GM23338 (cell line): ENCODE results near the gene LAMC3. TPM values are rescaled to one million over a fixed set of nuclear protein-coding genes. Genes with fewer than 3 reads are reported as not detected.

ENCODE experiments used
- ATAC-seq: fragments of 200-7000 bp; cut with Tn5 transposase; 3 replicates; pipeline ENCODE4 v1.9.1; 2020
- DNase-seq: peaks from one replicate; pipeline ENCODE4 v3.0.0-alpha.2; 2015; ENCODE audit warnings: low spot score
- H2AFZ ChIP-seq: fragments of 200-600 bp; sonication (generic); 2 replicates; pipeline ENCODE4 v1.8.0; 2016; ENCODE audit warnings: antibody characterized with exemption, mild to moderate bottlenecking, moderate library complexity
- H3F3A ChIP-seq: fragments of 200-600 bp; sonication (generic); replicated peaks from 2 replicates; pipeline ENCODE4 v1.8.0; 2017; ENCODE audit warnings: antibody characterized with exemption, mixed run types, low read depth
- H3K27ac ChIP-seq: fragments of 200-600 bp; sonication (generic); 2 replicates; pipeline ENCODE4 v1.6.1; 2016; ENCODE audit warnings: low read depth
- H3K27me3 ChIP-seq: fragments of 200-600 bp; sonication (generic); 2 replicates; pipeline ENCODE4 v1.8.0; 2016; ENCODE audit warnings: mild to moderate bottlenecking, mixed run types, moderate library complexity; ENCODE audit not compliant: insufficient read depth
- H3K36me3 ChIP-seq: fragments of 200-600 bp; sonication (generic); 2 replicates; pipeline ENCODE4 v1.8.0; 2016; ENCODE audit warnings: mild to moderate bottlenecking; ENCODE audit not compliant: insufficient read depth
- H3K4me1 ChIP-seq: fragments of 200-600 bp; sonication (generic); 2 replicates; pipeline ENCODE4 v1.8.0; 2016; ENCODE audit warnings: mild to moderate bottlenecking, moderate library complexity; ENCODE audit not compliant: insufficient read depth
- H3K4me2 ChIP-seq: fragments of 200-600 bp; sonication (generic); 2 replicates; pipeline ENCODE4 v1.7.1; 2017; ENCODE audit warnings: mixed run types
- H3K4me3 ChIP-seq: fragments of 200-600 bp; sonication (generic); 2 replicates; pipeline ENCODE4 v1.6.1; 2016; ENCODE audit warnings: mixed run types
- H3K79me2 ChIP-seq: fragments of 200-600 bp; sonication (generic); replicated peaks from 2 replicates; pipeline ENCODE4 v1.8.0; 2017; ENCODE audit warnings: mild to moderate bottlenecking; ENCODE audit not compliant: insufficient read depth
- H3K9me2 ChIP-seq: fragments of 200-600 bp; sonication (generic); 2 replicates; pipeline ENCODE4 v1.8.0; 2017; ENCODE audit not compliant: insufficient read depth
- H4K20me1 ChIP-seq: fragments of 200-600 bp; sonication (generic); replicated peaks from 2 replicates; pipeline ENCODE4 v1.8.0; 2017; ENCODE audit warnings: mild to moderate bottlenecking; ENCODE audit not compliant: insufficient read depth
- H3K27ac Mint-ChIP-seq: 2 replicates; pipeline ENCODE4 v1.8.0; 2020; ENCODE audit warnings: inconsistent platforms, mild to moderate bottlenecking, moderate library complexity, mixed read lengths
- H3K27me3 Mint-ChIP-seq: 3 replicates; pipeline ENCODE4 v1.8.0; 2022; ENCODE audit warnings: low read depth, mild to moderate bottlenecking, moderate library complexity, mixed read lengths, inconsistent platforms; ENCODE audit not compliant: insufficient read depth, poor library complexity
- H3K36me3 Mint-ChIP-seq: 3 replicates; pipeline ENCODE4 v1.8.0; 2021; ENCODE audit warnings: low read depth, mild to moderate bottlenecking, inconsistent platforms, moderate library complexity, mixed read lengths
- H3K4me1 Mint-ChIP-seq: 3 replicates; pipeline ENCODE4 v1.8.0; 2020; ENCODE audit warnings: mild to moderate bottlenecking, inconsistent platforms, mixed read lengths
- H3K4me3 Mint-ChIP-seq: 3 replicates; pipeline ENCODE4 v1.8.0; 2021; ENCODE audit warnings: moderate library complexity, mild to moderate bottlenecking, inconsistent platforms, mixed read lengths
- H3K9me3 Mint-ChIP-seq: 3 replicates; pipeline ENCODE4 v1.8.0; 2020; ENCODE audit warnings: moderate library complexity, mild to moderate bottlenecking, inconsistent platforms, mixed read lengths
- CREB1 ChIP-seq: fragments of 250-450 bp; sonication (Bioruptor Pico); IDR thresholded peaks from 2 replicates; pipeline ENCODE4 v1.5.0; 2020; ENCODE audit warnings: low read depth, mild to moderate bottlenecking, moderate library complexity
- EZH2 ChIP-seq: fragments of 200-600 bp; sonication (generic); IDR thresholded peaks from one replicate; pipeline ENCODE4 v1.8.0; 2017; ENCODE audit warnings: antibody characterized with exemption, mild to moderate bottlenecking, low read depth; ENCODE audit not compliant: unreplicated experiment
- EZH2phosphoT487 ChIP-seq: fragments of 200-600 bp; sonication (generic); IDR thresholded peaks from one replicate; pipeline ENCODE4 v1.8.1; 2018; ENCODE audit warnings: antibody characterized with exemption; ENCODE audit not compliant: unreplicated experiment
- JUNB ChIP-seq: IDR thresholded peaks from one replicate; pipeline ENCODE4 v1.6.1; 2016; ENCODE audit warnings: antibody characterized with exemption; ENCODE audit not compliant: unreplicated experiment
- NANOG ChIP-seq: IDR thresholded peaks from 2 replicates; pipeline ENCODE4 v1.6.1; 2016; ENCODE audit warnings: antibody characterized with exemption, borderline replicate concordance
- POLR2AphosphoS5 ChIP-seq: IDR thresholded peaks from 2 replicates; pipeline ENCODE4 v1.6.1; 2016; ENCODE audit warnings: antibody characterized with exemption, low read depth
- STAT1 ChIP-seq: IDR thresholded peaks from one replicate; pipeline ENCODE4 v1.6.1; 2016; ENCODE audit warnings: antibody characterized with exemption; ENCODE audit not compliant: unreplicated experiment
- ZNF114 ChIP-seq: fragments of 250-450 bp; sonication (Bioruptor Pico); IDR thresholded peaks from 2 replicates; pipeline ENCODE4 v1.5.0; 2020; ENCODE audit warnings: mild to moderate bottlenecking, moderate library complexity
- ZNF331 ChIP-seq: fragments of 250-450 bp; sonication (Bioruptor Pico); IDR thresholded peaks from 2 replicates; pipeline ENCODE4 v1.5.0; 2020; ENCODE audit warnings: low read depth, mild to moderate bottlenecking, moderate library complexity
- polyA plus RNA-seq: library from polyadenylated mRNA; unstranded; fragments of >200 nt; fragmentation: Nextera tagmentation; extraction: Ambion mirVana; gene quantifications from 2 replicates; pipeline ENCODE4 v1.2.1, GENCODE V29; 2016
- total RNA-seq: library from RNA; depleted of rRNA; stranded (reverse); fragments of >200 nt; shearing (Covaris generic); gene quantifications from 2 replicates; pipeline ENCODE4 v1.2.3, GENCODE V29; 2014
- TF ChIP-seq, protein P1 (sequence below): fragments of 250-450 bp; sonication (Bioruptor Pico); IDR thresholded peaks from 2 replicates; pipeline ENCODE4 v1.5.0; 2020; ENCODE audit warnings: mild to moderate bottlenecking, moderate library complexity
- TF ChIP-seq, protein P2 (sequence below): IDR thresholded peaks from one replicate; pipeline ENCODE4 v1.6.1; 2018; ENCODE audit warnings: antibody characterized with exemption; ENCODE audit not compliant: unreplicated experiment
- TF ChIP-seq, protein P3 (sequence below): IDR thresholded peaks from 2 replicates; pipeline ENCODE4 v1.6.1; 2016; ENCODE audit warnings: antibody characterized with exemption
- TF ChIP-seq, protein P4 (sequence below), 2 experiments: fragments of 200-600 bp in 1 of 2; sonication (generic) in 1 of 2; conservative IDR thresholded peaks; 2 replicates each; pipeline versions ENCODE4 v1.5.1 to v1.6.1; 2016 to 2017; ENCODE audit warnings: antibody characterized with exemption in 2 of 2, low read depth in 2 of 2, mild to moderate bottlenecking in 2 of 2, moderate library complexity in 1 of 2

LAMC3 gene
- total and polyA plus RNA-seq, 2 experiments from 2014 or later, result 9.0 to 27.4 TPM

DNA sequence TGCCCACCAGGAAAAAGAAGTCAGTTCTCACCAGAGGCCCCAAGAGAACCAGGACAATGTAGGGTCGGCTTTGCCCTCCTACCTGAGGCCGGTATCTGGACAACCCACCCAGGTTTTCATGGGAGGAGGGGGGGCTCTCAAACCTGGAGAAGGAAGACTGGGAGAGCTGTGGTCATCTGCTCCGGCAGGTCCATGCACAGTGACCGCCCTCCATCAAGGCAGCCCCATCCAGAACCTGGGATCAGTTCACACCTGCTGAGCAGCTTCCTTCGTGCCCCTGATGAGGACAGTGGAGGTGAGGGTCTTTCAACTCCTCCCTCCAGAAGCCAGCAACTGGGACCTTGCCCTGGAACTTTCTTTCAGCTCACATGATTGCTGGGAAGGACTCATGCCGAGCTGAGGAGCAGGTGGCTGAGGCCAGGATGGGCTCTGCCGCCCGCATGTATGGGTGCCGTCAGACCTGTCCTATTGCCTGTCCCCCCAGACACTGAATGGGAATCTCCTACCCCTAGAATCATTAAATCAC lies 49.1 kb upstream of the LAMC3 start:
- no peak for DNase-seq
- Mint-ChIP-seq H3K36me3 (peaks cover 5% of the 10 kb centered on the region), H3K27me3 (peaks cover 12% of the 10 kb centered on the region), H3K9me3 (peaks cover 26% of the 10 kb centered on the region), H3K27ac (no peak overlapping the region), H3K4me1 (peaks cover 4% of the 10 kb centered on the region; the same call in 2 of the 3 replicates), H3K4me3 (no peak overlapping the region)
- H3F3A ChIP-seq, result no peaks in the 10 kb centered on the region
- H2AFZ ChIP-seq, result no peak overlapping the region
- H3K4me2 ChIP-seq, result no peak overlapping the region
- H3K4me3 ChIP-seq, result no peak overlapping the region
- no peaks in the 10 kb centered on the region for H3K79me2 ChIP-seq
- no peak overlapping the region for H3K27ac ChIP-seq
- no peaks in the 10 kb centered on the region for H3K4me1 ChIP-seq
- H4K20me1 ChIP-seq, result no peaks in the 10 kb centered on the region
- no peaks in the 10 kb centered on the region for H3K36me3 ChIP-seq
- no peak for TF ChIP-seq CREB1
- TF ChIP-seq, protein P1, sequence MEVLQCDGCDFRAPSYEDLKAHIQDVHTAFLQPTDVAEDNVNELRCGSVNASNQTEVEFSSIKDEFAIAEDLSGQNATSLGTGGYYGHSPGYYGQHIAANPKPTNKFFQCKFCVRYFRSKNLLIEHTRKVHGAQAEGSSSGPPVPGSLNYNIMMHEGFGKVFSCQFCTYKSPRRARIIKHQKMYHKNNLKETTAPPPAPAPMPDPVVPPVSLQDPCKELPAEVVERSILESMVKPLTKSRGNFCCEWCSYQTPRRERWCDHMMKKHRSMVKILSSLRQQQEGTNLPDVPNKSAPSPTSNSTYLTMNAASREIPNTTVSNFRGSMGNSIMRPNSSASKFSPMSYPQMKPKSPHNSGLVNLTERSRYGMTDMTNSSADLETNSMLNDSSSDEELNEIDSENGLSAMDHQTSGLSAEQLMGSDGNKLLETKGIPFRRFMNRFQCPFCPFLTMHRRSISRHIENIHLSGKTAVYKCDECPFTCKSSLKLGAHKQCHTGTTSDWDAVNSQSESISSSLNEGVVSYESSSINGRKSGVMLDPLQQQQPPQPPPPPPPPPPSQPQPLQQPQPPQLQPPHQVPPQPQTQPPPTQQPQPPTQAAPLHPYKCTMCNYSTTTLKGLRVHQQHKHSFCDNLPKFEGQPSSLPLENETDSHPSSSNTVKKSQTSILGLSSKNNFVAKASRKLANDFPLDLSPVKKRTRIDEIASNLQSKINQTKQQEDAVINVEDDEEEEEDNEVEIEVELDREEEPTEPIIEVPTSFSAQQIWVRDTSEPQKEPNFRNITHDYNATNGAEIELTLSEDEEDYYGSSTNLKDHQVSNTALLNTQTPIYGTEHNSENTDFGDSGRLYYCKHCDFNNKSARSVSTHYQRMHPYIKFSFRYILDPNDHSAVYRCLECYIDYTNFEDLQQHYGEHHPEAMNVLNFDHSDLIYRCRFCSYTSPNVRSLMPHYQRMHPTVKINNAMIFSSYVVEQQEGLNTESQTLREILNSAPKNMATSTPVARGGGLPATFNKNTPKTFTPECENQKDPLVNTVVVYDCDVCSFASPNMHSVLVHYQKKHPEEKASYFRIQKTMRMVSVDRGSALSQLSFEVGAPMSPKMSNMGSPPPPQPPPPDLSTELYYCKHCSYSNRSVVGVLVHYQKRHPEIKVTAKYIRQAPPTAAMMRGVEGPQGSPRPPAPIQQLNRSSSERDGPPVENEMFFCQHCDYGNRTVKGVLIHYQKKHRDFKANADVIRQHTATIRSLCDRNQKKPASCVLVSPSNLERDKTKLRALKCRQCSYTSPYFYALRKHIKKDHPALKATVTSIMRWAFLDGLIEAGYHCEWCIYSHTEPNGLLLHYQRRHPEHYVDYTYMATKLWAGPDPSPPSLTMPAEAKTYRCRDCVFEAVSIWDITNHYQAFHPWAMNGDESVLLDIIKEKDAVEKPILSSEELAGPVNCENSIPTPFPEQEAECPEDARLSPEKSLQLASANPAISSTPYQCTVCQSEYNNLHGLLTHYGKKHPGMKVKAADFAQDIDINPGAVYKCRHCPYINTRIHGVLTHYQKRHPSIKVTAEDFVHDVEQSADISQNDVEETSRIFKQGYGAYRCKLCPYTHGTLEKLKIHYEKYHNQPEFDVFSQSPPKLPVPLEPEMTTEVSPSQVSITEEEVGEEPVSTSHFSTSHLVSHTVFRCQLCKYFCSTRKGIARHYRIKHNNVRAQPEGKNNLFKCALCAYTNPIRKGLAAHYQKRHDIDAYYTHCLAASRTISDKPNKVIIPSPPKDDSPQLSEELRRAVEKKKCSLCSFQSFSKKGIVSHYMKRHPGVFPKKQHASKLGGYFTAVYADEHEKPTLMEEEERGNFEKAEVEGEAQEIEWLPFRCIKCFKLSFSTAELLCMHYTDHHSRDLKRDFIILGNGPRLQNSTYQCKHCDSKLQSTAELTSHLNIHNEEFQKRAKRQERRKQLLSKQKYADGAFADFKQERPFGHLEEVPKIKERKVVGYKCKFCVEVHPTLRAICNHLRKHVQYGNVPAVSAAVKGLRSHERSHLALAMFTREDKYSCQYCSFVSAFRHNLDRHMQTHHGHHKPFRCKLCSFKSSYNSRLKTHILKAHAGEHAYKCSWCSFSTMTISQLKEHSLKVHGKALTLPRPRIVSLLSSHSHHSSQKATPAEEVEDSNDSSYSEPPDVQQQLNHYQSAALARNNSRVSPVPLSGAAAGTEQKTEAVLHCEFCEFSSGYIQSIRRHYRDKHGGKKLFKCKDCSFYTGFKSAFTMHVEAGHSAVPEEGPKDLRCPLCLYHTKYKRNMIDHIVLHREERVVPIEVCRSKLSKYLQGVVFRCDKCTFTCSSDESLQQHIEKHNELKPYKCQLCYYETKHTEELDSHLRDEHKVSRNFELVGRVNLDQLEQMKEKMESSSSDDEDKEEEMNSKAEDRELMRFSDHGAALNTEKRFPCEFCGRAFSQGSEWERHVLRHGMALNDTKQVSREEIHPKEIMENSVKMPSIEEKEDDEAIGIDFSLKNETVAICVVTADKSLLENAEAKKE (CRISPR knock-in tag), result no peak
- TF ChIP-seq EZH2phosphoT487, result no peak
- TF ChIP-seq ZNF114, result no peak
- no peak for TF ChIP-seq STAT1
- TF ChIP-seq, protein P2, sequence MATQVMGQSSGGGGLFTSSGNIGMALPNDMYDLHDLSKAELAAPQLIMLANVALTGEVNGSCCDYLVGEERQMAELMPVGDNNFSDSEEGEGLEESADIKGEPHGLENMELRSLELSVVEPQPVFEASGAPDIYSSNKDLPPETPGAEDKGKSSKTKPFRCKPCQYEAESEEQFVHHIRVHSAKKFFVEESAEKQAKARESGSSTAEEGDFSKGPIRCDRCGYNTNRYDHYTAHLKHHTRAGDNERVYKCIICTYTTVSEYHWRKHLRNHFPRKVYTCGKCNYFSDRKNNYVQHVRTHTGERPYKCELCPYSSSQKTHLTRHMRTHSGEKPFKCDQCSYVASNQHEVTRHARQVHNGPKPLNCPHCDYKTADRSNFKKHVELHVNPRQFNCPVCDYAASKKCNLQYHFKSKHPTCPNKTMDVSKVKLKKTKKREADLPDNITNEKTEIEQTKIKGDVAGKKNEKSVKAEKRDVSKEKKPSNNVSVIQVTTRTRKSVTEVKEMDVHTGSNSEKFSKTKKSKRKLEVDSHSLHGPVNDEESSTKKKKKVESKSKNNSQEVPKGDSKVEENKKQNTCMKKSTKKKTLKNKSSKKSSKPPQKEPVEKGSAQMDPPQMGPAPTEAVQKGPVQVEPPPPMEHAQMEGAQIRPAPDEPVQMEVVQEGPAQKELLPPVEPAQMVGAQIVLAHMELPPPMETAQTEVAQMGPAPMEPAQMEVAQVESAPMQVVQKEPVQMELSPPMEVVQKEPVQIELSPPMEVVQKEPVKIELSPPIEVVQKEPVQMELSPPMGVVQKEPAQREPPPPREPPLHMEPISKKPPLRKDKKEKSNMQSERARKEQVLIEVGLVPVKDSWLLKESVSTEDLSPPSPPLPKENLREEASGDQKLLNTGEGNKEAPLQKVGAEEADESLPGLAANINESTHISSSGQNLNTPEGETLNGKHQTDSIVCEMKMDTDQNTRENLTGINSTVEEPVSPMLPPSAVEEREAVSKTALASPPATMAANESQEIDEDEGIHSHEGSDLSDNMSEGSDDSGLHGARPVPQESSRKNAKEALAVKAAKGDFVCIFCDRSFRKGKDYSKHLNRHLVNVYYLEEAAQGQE, result no peak
- TF ChIP-seq NANOG, result no peak
- TF ChIP-seq ZNF331 (CRISPR knock-in tag), result no peak
- TF ChIP-seq EZH2, result no peak
- TF ChIP-seq, protein P3, sequence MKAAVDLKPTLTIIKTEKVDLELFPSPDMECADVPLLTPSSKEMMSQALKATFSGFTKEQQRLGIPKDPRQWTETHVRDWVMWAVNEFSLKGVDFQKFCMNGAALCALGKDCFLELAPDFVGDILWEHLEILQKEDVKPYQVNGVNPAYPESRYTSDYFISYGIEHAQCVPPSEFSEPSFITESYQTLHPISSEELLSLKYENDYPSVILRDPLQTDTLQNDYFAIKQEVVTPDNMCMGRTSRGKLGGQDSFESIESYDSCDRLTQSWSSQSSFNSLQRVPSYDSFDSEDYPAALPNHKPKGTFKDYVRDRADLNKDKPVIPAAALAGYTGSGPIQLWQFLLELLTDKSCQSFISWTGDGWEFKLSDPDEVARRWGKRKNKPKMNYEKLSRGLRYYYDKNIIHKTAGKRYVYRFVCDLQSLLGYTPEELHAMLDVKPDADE, result no peak
- no peak for TF ChIP-seq JUNB
- TF ChIP-seq, protein P4, sequence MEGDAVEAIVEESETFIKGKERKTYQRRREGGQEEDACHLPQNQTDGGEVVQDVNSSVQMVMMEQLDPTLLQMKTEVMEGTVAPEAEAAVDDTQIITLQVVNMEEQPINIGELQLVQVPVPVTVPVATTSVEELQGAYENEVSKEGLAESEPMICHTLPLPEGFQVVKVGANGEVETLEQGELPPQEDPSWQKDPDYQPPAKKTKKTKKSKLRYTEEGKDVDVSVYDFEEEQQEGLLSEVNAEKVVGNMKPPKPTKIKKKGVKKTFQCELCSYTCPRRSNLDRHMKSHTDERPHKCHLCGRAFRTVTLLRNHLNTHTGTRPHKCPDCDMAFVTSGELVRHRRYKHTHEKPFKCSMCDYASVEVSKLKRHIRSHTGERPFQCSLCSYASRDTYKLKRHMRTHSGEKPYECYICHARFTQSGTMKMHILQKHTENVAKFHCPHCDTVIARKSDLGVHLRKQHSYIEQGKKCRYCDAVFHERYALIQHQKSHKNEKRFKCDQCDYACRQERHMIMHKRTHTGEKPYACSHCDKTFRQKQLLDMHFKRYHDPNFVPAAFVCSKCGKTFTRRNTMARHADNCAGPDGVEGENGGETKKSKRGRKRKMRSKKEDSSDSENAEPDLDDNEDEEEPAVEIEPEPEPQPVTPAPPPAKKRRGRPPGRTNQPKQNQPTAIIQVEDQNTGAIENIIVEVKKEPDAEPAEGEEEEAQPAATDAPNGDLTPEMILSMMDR (conservative IDR thresholded peaks at IDR 0.05; ENCODE audit: low read depth in 2 of 2), result no peak
- no peak for TF ChIP-seq POLR2AphosphoS5
- H3K9me2 ChIP-seq, result no peaks in the 10 kb centered on the region; the same call in 1 of the 2 replicates
- ATAC-seq, result no peak
- no peaks in the 10 kb centered on the region for H3K27me3 ChIP-seq
